ENCODE results near the gene PRSS35.
"Not testable (repeated sequence)": the region's sequence is repeated elsewhere in the genome, so short reads cannot be mapped to it uniquely, and the experiment has no call there.

The PRSS35 gene

DNA sequence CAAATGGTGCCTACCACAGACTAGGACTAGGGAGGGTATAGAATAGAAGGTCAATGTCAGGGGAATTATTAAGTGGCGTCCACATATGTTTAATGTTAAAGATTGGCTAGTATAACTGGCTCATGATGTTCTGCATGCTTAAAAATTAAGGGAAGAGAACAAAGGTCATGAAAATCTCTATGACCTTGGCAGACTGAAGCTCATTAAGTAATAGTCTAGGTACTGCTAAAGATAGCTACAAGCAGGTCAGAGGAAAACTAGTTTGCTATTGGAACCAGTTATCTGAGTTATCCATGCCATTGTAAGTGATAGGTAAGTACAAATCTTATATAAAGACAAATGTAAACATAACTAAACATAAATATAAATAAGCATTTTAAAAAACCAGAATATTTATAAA is 32.9 kb upstream of the PRSS35 start:
- Histone ChIP-seq H3K4me1 (ENCODE audit: control insufficient read depth, insufficient read depth, low read length) (no peaks in the 10 kb centered on the region), H3K9me3 (ENCODE audit: control insufficient read depth in 2 of 2, low read length in 2 of 2) (no peaks in the 10 kb centered on the region), H3K9ac (ENCODE audit: low read length in 2 of 2) (no peak overlapping the region), H3K27ac (ENCODE audit: low read length) (no peak overlapping the region), H3K27me3 (ENCODE audit: control insufficient read depth in 1 of 2, insufficient read depth in 2 of 2, low read length in 2 of 2) (no peaks in the 10 kb centered on the region), H3K36me3 (ENCODE audit: control insufficient read depth in 2 of 2, insufficient read depth in 2 of 2, low read length in 2 of 2) (no peaks in the 10 kb centered on the region), H3K4me3 (ENCODE audit: low read length in 2 of 2) (no peak overlapping the region)

DNA sequence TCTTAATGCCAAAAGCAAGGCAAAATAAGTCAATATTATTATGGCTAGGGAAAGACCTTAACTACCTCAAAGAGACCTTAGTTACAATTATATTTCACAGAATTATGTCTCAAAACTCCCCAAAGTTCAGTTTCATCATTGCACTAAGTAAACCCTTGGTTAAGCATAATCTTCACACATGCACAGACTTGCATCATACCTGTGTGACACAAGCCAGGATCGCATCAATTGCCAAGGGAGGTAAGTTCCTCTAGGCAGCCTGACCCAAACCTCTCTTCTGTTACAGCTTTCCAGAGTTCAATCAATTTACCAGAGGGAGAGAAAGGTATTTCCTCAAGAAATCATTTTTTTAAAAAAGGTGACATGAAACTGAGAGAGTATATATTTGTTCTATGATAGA is 31.9 kb upstream of the PRSS35 start:
- Histone ChIP-seq H3K4me3 (ENCODE audit: low read length in 2 of 2) (no peak overlapping the region), H3K9ac (ENCODE audit: low read length in 2 of 2) (no peak overlapping the region), H3K27me3 (ENCODE audit: control insufficient read depth in 1 of 2, insufficient read depth in 2 of 2, low read length in 2 of 2) (no peaks in the 10 kb centered on the region), H3K27ac (ENCODE audit: low read length) (no peak overlapping the region), H3K9me3 (ENCODE audit: control insufficient read depth in 2 of 2, low read length in 2 of 2) (no peaks in the 10 kb centered on the region), H3K4me1 (ENCODE audit: control insufficient read depth, insufficient read depth, low read length) (no peaks in the 10 kb centered on the region), H3K36me3 (ENCODE audit: control insufficient read depth in 2 of 2, insufficient read depth in 2 of 2, low read length in 2 of 2) (no peaks in the 10 kb centered on the region)

DNA sequence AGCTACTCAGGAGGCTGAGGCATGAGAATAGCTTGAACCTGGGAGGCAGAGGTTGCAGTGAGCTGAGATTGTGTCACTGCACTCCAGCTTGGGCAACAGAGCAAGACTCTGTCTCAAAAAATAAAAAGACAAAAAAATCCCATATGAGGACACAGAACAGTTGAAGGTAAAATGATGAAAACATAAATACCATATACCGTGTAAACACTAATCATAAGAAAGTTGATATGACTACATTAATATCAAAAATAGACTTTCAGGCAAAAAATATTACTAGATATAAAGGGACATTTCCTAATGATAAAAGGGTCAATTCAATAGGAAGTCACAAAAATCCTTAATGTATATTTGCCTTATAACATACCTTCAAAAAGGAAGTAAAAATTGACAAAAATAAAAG is 30.4 kb upstream of the PRSS35 start:
- H3K27me3 ChIP-seq (ENCODE audit: control insufficient read depth in 1 of 2, insufficient read depth in 2 of 2, low read length in 2 of 2); H3K36me3 ChIP-seq (ENCODE audit: control insufficient read depth in 2 of 2, insufficient read depth in 2 of 2, low read length in 2 of 2); H3K27ac ChIP-seq (ENCODE audit: low read length); H3K4me3 ChIP-seq (ENCODE audit: low read length in 2 of 2); H3K4me1 ChIP-seq (ENCODE audit: control insufficient read depth, insufficient read depth, low read length); H3K9ac ChIP-seq (ENCODE audit: low read length in 2 of 2); H3K9me3 ChIP-seq (ENCODE audit: control insufficient read depth in 2 of 2, low read length in 2 of 2): not testable (repeated sequence)

DNA sequence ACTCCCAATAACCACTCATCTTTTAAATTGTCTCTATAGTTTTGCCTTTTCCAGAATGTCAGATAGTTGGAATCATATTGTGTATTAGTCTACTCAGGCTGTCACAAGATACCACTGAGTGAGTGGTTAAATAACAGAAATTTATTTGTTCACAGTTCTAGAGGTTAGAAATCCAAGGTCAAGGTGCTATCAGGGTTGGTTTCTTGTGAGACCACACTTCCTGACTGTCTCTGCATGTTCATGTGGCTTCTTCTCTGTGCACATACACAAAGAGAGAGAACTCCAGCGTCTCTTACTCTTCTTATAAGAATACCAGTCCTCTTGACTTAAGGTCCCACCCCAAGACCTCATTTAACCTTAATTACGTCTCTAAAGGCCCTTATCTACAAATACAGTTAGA is 23.9 kb upstream of the PRSS35 start:
- H3K27ac ChIP-seq (ENCODE audit: low read length) = no peak overlapping the region
- H3K9ac ChIP-seq (ENCODE audit: low read length in 2 of 2) = no peak overlapping the region
- H3K4me3 ChIP-seq (ENCODE audit: low read length in 2 of 2) = no peak overlapping the region
- no peaks in the 10 kb centered on the region for H3K36me3 ChIP-seq (ENCODE audit: control insufficient read depth in 2 of 2, insufficient read depth in 2 of 2, low read length in 2 of 2)
- H3K9me3 ChIP-seq (ENCODE audit: control insufficient read depth in 2 of 2, low read length in 2 of 2) = no peaks in the 10 kb centered on the region
- H3K27me3 ChIP-seq (ENCODE audit: control insufficient read depth in 1 of 2, insufficient read depth in 2 of 2, low read length in 2 of 2) = no peaks in the 10 kb centered on the region
- H3K4me1 ChIP-seq (ENCODE audit: control insufficient read depth, insufficient read depth, low read length) = no peaks in the 10 kb centered on the region

DNA sequence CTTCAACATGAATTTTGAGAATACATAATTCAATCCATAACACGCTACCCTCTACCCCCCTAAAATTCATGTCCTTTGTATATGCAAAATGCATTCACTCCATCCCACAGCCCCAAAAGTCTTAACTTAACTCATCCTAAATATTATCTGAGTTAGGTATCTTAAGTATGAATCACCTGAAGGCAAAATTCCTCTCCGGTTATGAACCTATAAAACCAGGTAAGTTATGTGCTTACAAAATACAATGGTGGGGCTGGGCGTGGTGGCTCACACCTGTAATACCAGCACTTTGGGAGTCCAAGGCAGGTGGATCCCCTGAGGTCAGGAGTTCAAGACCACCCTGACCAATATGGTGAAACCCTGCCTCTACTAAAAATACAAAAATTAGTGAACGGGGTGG is 23.5 kb upstream of the PRSS35 start:
- no peaks in the 10 kb centered on the region for H3K36me3 ChIP-seq (ENCODE audit: control insufficient read depth in 2 of 2, insufficient read depth in 2 of 2, low read length in 2 of 2)
- H3K9ac ChIP-seq (ENCODE audit: low read length in 2 of 2) = no peak overlapping the region
- H3K4me3 ChIP-seq (ENCODE audit: low read length in 2 of 2) = no peak overlapping the region
- no peaks in the 10 kb centered on the region for H3K9me3 ChIP-seq (ENCODE audit: control insufficient read depth in 2 of 2, low read length in 2 of 2)
- no peaks in the 10 kb centered on the region for H3K4me1 ChIP-seq (ENCODE audit: control insufficient read depth, insufficient read depth, low read length)
- H3K27me3 ChIP-seq (ENCODE audit: control insufficient read depth in 1 of 2, insufficient read depth in 2 of 2, low read length in 2 of 2) = no peaks in the 10 kb centered on the region
- no peak overlapping the region for H3K27ac ChIP-seq (ENCODE audit: low read length)

DNA sequence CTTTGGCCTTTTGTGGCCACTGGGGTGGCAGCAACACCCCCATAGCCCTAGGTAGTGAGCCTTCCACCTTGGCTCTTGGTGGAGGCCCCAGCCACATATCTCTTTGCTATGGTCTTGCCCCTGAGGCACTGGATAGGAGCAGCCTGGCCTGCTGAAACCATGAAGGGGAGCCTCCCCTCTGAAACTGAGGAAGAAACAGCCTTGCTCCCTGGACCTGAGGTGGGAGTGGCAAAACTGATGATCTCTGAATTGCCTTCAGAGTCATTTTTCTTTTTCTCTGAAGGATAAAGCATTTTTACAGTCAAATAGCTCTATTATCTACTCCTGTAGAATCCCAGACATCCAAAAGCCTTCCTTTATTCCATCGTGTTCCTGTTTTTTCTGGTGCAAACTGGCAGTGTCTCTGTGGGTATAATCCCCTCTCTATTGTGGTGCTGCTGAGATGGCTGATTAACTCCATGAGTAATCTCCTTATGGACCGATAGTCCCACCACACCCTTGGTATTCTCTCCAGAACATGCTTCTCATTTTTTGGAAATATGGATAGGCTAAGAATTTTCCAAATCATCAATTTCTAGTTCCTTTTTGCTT is 22.0 kb upstream of the PRSS35 start:
- Histone ChIP-seq H3K4me3 (ENCODE audit: low read length in 2 of 2) (no peak overlapping the region), H3K36me3 (ENCODE audit: control insufficient read depth in 2 of 2, insufficient read depth in 2 of 2, low read length in 2 of 2) (no peaks in the 10 kb centered on the region), H3K4me1 (ENCODE audit: control insufficient read depth, insufficient read depth, low read length) (no peaks in the 10 kb centered on the region), H3K27me3 (ENCODE audit: control insufficient read depth in 1 of 2, insufficient read depth in 2 of 2, low read length in 2 of 2) (no peaks in the 10 kb centered on the region), H3K9ac (ENCODE audit: low read length in 2 of 2) (no peak overlapping the region), H3K9me3 (ENCODE audit: control insufficient read depth in 2 of 2, low read length in 2 of 2) (no peaks in the 10 kb centered on the region), H3K27ac (ENCODE audit: low read length) (no peak overlapping the region)

DNA sequence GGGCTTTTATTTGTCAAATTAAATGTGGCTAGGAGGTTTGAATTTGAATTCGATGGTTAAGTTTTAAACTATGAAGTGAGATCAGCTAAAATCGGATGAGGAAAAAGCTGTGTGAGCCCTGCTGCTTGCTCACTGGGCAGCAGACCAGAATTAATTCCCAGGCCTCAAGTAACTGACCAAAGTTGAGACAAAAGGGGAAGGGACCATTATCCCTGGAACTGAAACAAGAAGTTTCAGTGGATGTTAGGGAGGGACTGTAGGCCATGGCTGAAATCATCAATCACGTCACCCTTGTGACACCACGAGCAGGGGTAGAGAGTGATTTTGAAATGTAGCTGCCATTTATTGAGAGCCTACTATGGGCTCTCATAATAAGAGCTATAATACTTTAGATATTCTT is 7.0 kb upstream of the PRSS35 start:
- H3K36me3 ChIP-seq (ENCODE audit: control insufficient read depth in 2 of 2, insufficient read depth in 2 of 2, low read length in 2 of 2) = no peaks in the 10 kb centered on the region
- no peak overlapping the region for H3K4me3 ChIP-seq (ENCODE audit: low read length in 2 of 2)
- H3K27ac ChIP-seq (ENCODE audit: low read length) = no peak overlapping the region
- no peak overlapping the region for H3K9ac ChIP-seq (ENCODE audit: low read length in 2 of 2)
- H3K27me3 ChIP-seq (ENCODE audit: control insufficient read depth in 1 of 2, insufficient read depth in 2 of 2, low read length in 2 of 2) = no peaks in the 10 kb centered on the region
- no peaks in the 10 kb centered on the region for H3K4me1 ChIP-seq (ENCODE audit: control insufficient read depth, insufficient read depth, low read length)
- H3K9me3 ChIP-seq (ENCODE audit: control insufficient read depth in 2 of 2, low read length in 2 of 2) = no peaks in the 10 kb centered on the region

DNA sequence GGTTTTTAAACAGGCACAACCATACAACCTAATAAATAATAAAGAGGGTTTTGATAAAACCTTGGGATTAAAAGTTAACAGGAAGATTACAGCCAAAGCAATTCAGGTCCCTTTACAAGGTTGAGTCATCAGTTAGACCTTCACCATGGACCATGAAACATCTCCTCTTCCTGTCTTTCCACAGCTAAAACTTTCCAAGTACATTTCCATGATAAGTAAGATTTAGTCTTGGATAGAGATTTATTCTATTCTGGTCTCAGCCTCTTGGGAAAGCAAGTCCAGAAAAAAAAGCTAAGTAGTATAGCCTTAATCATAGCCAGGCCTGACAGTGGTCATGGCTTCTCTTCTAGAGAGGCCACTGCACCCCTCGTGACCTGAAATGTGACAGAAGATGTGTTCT is 2.9 kb upstream of the PRSS35 start:
- Histone ChIP-seq H3K4me1 (ENCODE audit: control insufficient read depth, insufficient read depth, low read length) (no peaks in the 10 kb centered on the region), H3K27me3 (ENCODE audit: control insufficient read depth in 1 of 2, insufficient read depth in 2 of 2, low read length in 2 of 2) (no peaks in the 10 kb centered on the region), H3K4me3 (ENCODE audit: low read length in 2 of 2) (no peak overlapping the region), H3K27ac (ENCODE audit: low read length) (no peak overlapping the region), H3K36me3 (ENCODE audit: control insufficient read depth in 2 of 2, insufficient read depth in 2 of 2, low read length in 2 of 2) (no peaks in the 10 kb centered on the region), H3K9ac (ENCODE audit: low read length in 2 of 2) (no peak overlapping the region), H3K9me3 (ENCODE audit: control insufficient read depth in 2 of 2, low read length in 2 of 2) (no peaks in the 10 kb centered on the region)

DNA sequence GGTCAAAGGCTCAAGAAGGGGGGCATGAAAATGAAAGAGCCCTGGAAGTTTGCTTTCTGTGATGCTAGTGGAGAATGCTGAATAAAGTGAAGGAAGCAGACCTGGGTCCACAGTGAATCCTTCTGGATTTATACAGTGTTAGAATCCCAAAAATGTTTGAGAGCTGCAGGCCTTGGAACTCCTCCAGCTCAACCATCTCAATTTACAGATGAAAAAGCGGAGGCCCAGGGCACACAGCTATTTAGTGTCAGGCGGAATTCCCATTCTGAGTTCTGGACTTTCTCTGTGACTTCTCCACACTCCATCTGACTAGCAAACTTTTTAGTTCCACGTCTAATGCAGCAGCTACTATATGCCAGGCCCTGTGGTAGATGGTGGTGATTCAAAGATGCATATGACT is 1.5 kb upstream of the PRSS35 start:
- no peaks in the 10 kb centered on the region for H3K9me3 ChIP-seq (ENCODE audit: control insufficient read depth in 2 of 2, low read length in 2 of 2)
- H3K27ac ChIP-seq (ENCODE audit: low read length) = no peak overlapping the region
- no peak overlapping the region for H3K4me3 ChIP-seq (ENCODE audit: low read length in 2 of 2)
- H3K27me3 ChIP-seq (ENCODE audit: control insufficient read depth in 1 of 2, insufficient read depth in 2 of 2, low read length in 2 of 2) = no peaks in the 10 kb centered on the region
- H3K9ac ChIP-seq (ENCODE audit: low read length in 2 of 2) = no peak overlapping the region
- no peaks in the 10 kb centered on the region for H3K36me3 ChIP-seq (ENCODE audit: control insufficient read depth in 2 of 2, insufficient read depth in 2 of 2, low read length in 2 of 2)
- no peaks in the 10 kb centered on the region for H3K4me1 ChIP-seq (ENCODE audit: control insufficient read depth, insufficient read depth, low read length)

DNA sequence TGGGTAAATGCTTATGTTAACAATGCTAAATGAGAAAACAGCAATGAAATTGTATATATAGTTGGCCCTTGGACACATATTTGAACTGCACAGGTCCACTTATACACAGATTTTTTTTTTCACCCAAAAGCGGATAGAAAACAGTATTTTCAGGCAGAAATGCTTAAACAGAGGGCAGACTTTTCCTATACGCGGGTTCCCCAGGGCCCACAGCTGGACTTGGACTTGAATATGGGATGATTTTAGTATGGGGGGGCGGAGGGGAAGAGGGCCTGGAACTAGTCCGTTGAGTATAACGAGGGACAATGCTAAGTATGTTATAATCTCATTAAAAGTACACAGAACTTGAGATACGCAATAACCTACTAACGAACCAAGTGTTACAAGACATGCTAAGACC is 1.1 kb upstream of the PRSS35 start:
- Histone ChIP-seq H3K4me1 (ENCODE audit: control insufficient read depth, insufficient read depth, low read length) (no peaks in the 10 kb centered on the region), H3K27ac (ENCODE audit: low read length) (no peak overlapping the region), H3K9ac (ENCODE audit: low read length in 2 of 2) (no peak overlapping the region), H3K27me3 (ENCODE audit: control insufficient read depth in 1 of 2, insufficient read depth in 2 of 2, low read length in 2 of 2) (no peaks in the 10 kb centered on the region), H3K36me3 (ENCODE audit: control insufficient read depth in 2 of 2, insufficient read depth in 2 of 2, low read length in 2 of 2) (no peaks in the 10 kb centered on the region), H3K4me3 (ENCODE audit: low read length in 2 of 2) (no peak overlapping the region), H3K9me3 (ENCODE audit: control insufficient read depth in 2 of 2, low read length in 2 of 2) (no peaks in the 10 kb centered on the region)

DNA sequence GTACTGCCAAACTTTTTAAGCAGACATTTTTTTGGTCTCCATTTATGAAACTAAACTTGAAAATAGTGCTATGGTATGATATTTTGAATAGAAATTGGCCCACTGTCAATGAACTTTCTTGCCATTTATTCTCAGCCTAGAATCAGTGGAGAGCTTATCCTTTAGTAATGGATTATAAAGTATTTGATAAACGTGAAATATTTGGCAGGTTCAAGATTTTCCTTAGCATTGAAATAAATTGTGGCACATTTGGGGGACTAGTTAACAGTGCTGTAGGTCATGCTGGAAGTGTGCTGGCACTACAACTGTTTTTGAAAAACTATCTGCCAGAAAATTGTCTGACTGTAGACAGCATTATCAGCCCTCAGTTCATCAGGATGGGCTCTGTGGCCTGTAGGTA is 2.1 kb downstream of the PRSS35 start:
- Histone ChIP-seq H3K4me1 (ENCODE audit: control insufficient read depth, insufficient read depth, low read length) (no peaks in the 10 kb centered on the region), H3K4me3 (ENCODE audit: low read length in 2 of 2) (no peak overlapping the region), H3K27ac (ENCODE audit: low read length) (no peak overlapping the region)

More for the DNA sequence above, 2.1 kb downstream of the PRSS35 start:
- Histone ChIP-seq H3K27me3 (ENCODE audit: control insufficient read depth in 1 of 2, insufficient read depth in 2 of 2, low read length in 2 of 2) (no peaks in the 10 kb centered on the region), H3K9ac (ENCODE audit: low read length in 2 of 2) (no peak overlapping the region), H3K36me3 (ENCODE audit: control insufficient read depth in 2 of 2, insufficient read depth in 2 of 2, low read length in 2 of 2) (no peaks in the 10 kb centered on the region), H3K9me3 (ENCODE audit: control insufficient read depth in 2 of 2, low read length in 2 of 2) (no peaks in the 10 kb centered on the region)

Measured in stomach smooth muscle (tissue), 2 donors.